RWPE2 (cell line): Measurements from ENCODE around the gene DUSP7.
A peak's percentile ranks its signal among the peaks of the same experiment; 100 is the strongest.

Source experiments
- ATAC-seq: fragments of 200-7000 bp; cut with Tn5 transposase; 3 replicates; pipeline ENCODE4 v1.9.1; 2021; ENCODE audit warnings: low read depth
- DNase-seq: peaks from one replicate; pipeline ENCODE4 v3.0.0-alpha.2; 2020; ENCODE audit warnings: low spot score
- H3K27ac ChIP-seq: fragments of 450-650 bp; 2 replicates; pipeline ENCODE4 v1.5.1; 2017; ENCODE audit warnings: mild to moderate bottlenecking; ENCODE audit not compliant: poor library complexity, severe bottlenecking
- H3K27me3 ChIP-seq: fragments of 250-450 bp; sonication (Bioruptor Pico); 2 replicates; pipeline ENCODE4 v1.5.1; 2021; ENCODE audit warnings: mild to moderate bottlenecking, moderate library complexity; ENCODE audit not compliant: insufficient read depth, poor library complexity, severe bottlenecking
- H3K36me3 ChIP-seq: fragments of 250-450 bp; sonication (Bioruptor Pico); 2 replicates; pipeline ENCODE4 v1.5.1; 2020; ENCODE audit warnings: low read depth, mild to moderate bottlenecking, moderate library complexity
- H3K4me1 ChIP-seq: fragments of 250-450 bp; sonication (Bioruptor Pico); 2 replicates; pipeline ENCODE4 v1.5.1; 2021; ENCODE audit warnings: mild to moderate bottlenecking, moderate library complexity; ENCODE audit not compliant: insufficient read depth, poor library complexity, severe bottlenecking
- H3K4me3 ChIP-seq: fragments of 250-450 bp; sonication (Bioruptor Pico); 2 replicates; pipeline ENCODE4 v1.5.1; 2021; ENCODE audit warnings: mild to moderate bottlenecking, moderate library complexity; ENCODE audit not compliant: severe bottlenecking
- H3K9me3 ChIP-seq: fragments of 250-450 bp; sonication (Bioruptor Pico); 2 replicates; pipeline ENCODE4 v1.5.1; 2021; ENCODE audit warnings: mild to moderate bottlenecking, moderate library complexity; ENCODE audit not compliant: severe bottlenecking
- CTCF ChIP-seq: fragments of 450-650 bp; IDR thresholded peaks from one replicate; pipeline ENCODE4 v1.5.1; 2017; ENCODE audit warnings: mild to moderate bottlenecking, moderate library complexity; ENCODE audit not compliant: poor library complexity, severe bottlenecking

Gene DUSP7

GRCh38 chr3:52040600-52040999, 15.8 kb downstream of the DUSP7 start:
- Histone ChIP-seq H3K36me3 (no peaks in the 10 kb centered on the region), H3K9me3 (no peaks in the 10 kb centered on the region), H3K4me3 (no peak overlapping the region), H3K27me3 (no peaks in the 10 kb centered on the region), H3K27ac (peak overlapping the region; percentile 31), H3K4me1 (peaks cover 31% of the 10 kb centered on the region)
- TF ChIP-seq CTCF, result no peak
- ATAC-seq (no peak), DNase-seq (no peak)

- Histone ChIP-seq H3K36me3 (no peaks in the 10 kb centered on the region), H3K4me1 (peaks cover 24% of the 10 kb centered on the region), H3K27me3 (no peaks in the 10 kb centered on the region), H3K27ac (peak overlapping the region; percentile 62), H3K9me3 (no peaks in the 10 kb centered on the region), H3K4me3 (no peak overlapping the region)
- ATAC-seq, result no peak
- no peak for DNase-seq
- no peak for TF ChIP-seq CTCF
Observed at GRCh38 chr3:52039846-52040245, 16.5 kb downstream of the DUSP7 start.

GRCh38 chr3:52039426-52039825, 16.9 kb downstream of the DUSP7 start:
- no peak for DNase-seq
- H3K27ac ChIP-seq, result peak overlapping the region; percentile 62

GRCh38 chr3:52038227-52038626, 18.1 kb downstream of the DUSP7 start:
- Histone ChIP-seq H3K9me3 (no peaks in the 10 kb centered on the region), H3K27me3 (no peaks in the 10 kb centered on the region), H3K4me3 (no peak overlapping the region), H3K4me1 (peaks cover 22% of the 10 kb centered on the region), H3K27ac (peak overlapping the region; percentile 62), H3K36me3 (no peaks in the 10 kb centered on the region)
- no peak for DNase-seq
- no peak for TF ChIP-seq CTCF
- ATAC-seq, result peak; percentile 63

More at GRCh38 chr3:52039426-52039825, 16.9 kb downstream of the DUSP7 start:
- ATAC-seq, result no peak
- Histone ChIP-seq H3K9me3 (no peaks in the 10 kb centered on the region), H3K27me3 (no peaks in the 10 kb centered on the region), H3K4me1 (peaks cover 22% of the 10 kb centered on the region), H3K4me3 (no peak overlapping the region), H3K36me3 (no peaks in the 10 kb centered on the region)
- TF ChIP-seq CTCF, result no peak

- no peak for TF ChIP-seq CTCF
- H3K27me3 ChIP-seq, result no peaks in the 10 kb centered on the region
- no peaks in the 10 kb centered on the region for H3K36me3 ChIP-seq
- DNase-seq (no peak), ATAC-seq (no peak; the same call in 2 of the 3 replicates)
- no peaks in the 10 kb centered on the region for H3K9me3 ChIP-seq
- peak overlapping the region; percentile 62 for H3K27ac ChIP-seq
- H3K4me3 ChIP-seq, result no peak overlapping the region
- H3K4me1 ChIP-seq, result peaks cover 22% of the 10 kb centered on the region
Observed at GRCh38 chr3:52037291-52037690, 19.1 kb downstream of the DUSP7 start.
